ENCODE results near the gene DRD2.

DNA sequence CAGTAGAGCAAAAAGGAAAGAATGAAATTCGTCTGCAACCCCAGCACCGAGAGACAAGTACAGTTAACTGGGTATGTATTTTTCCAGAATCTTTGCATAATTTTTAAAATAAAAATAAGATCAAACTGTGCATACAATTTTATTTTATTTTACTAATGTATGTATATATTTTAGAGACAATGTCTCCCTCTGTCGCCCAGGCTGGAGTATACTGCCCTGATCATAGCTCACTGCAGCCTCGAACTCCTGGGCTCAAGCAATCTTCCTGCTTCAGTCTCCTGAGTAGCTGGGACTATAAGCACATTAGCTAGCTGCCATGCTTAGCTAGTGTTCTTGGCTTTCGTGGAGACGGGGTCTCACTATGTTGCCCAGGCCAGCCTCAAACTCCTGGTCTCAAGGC lies 18.8 kb upstream of the DRD2 start:
- TF ChIP-seq POLR2AphosphoS5 (IDR thresholded peaks at IDR 0.05; ENCODE audit: low read depth, low read length) (no peak), TAF1 (IDR thresholded peaks at IDR 0.05; ENCODE audit: low read depth, low read length) (no peak), POLR2A (IDR thresholded peaks at IDR 0.05; ENCODE audit: low read depth, low read length) (no peak)
